ENCODE results near the gene FUT2.
"Not testable (repeated sequence)": the region's sequence is repeated elsewhere in the genome, so short reads cannot be mapped to it uniquely, and the experiment has no call there.

The FUT2 gene

GRCh38 chr19:48671446-48671995 is 24.2 kb upstream of the FUT2 start:
- DNase-seq, result no peak

DNA sequence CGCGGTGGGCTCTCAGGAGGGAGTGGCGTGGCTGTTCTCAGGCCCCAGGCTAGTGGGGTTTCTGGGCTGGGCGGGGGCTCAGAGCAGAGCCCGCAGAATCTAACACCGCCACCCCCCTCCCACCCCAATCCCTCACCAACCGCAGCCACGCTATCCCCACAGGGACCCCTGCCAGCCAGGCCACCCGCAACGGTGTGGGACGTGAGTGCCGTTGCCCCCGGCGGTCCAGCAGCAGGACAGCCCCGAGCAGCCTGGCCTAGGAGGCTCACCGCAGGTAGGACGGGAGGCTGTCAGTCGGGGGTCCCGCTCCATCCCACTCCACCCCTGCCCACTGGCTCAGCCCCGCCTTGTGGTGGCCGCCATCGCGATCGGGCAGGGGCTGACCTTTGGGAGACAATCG is 22.8 kb upstream of the FUT2 start, which contains the start of gene NTN5:
NTN5 (minus strand) TSS at position 24 of the 400 bp plus-strand sequence. CDS start 2,031 bp downstream, outside the sequence.
- DNase-seq, result no peak

DNA sequence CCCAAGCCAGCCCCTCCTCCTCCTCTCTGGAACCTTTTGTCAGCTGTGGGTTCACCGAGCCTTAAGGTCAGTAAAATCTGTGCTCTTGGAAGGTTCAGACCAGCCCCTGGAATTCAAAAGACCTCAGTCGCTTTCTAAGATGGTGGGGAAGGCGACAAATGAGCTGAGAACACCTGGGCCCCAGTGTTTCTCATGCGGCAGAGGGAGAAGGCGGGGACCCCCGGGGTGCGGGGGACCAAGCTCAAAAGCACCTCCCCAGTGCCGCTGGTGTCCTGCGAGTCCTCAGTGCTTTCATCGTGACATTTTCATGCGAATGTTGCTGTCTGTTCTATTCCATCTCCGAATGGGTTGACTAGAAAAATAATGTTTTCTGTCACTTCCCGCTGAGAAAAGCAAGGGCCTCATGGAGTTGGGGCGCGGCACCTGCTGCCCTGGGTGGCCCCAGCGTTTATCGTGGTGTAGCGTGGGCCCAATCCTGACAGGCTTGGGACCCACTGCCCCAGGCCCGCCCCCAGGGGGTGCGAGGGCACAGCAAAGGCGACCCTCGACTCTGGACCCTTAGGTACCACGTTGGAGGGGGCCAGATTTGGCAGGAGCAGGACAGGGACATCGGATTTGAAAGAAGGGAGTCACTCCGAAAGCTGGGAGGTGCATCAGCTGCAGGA is 22.2 kb upstream of the FUT2 start:
- DNase-seq, result no peak

DNA sequence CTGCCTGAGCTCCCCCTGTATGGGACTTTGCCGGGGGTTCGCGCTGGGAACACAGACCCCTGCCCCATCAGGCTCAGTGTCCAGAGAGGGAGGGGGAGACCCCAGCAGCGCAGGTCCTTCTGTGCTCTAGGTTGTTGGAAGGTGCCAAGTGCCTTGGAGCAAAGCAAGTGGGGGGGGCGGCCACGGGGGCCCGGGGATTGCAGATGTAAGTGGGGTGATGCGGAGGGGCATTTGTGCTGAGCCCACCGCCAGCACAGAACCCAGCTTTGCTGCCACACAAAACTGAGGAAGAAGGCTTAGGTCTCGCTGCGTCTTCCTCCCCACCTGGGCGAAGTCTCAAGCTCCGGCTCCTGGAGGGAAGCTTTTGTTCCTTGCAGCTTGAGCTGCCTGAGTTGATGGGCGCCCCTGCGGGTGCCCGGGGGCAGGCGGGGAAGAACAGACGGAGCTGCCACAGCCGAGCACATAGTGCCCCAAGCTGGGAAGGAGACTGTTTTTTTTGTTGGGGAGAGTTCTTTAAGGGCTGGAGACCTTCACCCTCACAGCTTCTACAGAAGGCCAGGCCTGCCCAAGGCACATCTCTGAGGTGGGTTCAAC is 21.5 kb upstream of the FUT2 start:
- no peak for DNase-seq

DNA sequence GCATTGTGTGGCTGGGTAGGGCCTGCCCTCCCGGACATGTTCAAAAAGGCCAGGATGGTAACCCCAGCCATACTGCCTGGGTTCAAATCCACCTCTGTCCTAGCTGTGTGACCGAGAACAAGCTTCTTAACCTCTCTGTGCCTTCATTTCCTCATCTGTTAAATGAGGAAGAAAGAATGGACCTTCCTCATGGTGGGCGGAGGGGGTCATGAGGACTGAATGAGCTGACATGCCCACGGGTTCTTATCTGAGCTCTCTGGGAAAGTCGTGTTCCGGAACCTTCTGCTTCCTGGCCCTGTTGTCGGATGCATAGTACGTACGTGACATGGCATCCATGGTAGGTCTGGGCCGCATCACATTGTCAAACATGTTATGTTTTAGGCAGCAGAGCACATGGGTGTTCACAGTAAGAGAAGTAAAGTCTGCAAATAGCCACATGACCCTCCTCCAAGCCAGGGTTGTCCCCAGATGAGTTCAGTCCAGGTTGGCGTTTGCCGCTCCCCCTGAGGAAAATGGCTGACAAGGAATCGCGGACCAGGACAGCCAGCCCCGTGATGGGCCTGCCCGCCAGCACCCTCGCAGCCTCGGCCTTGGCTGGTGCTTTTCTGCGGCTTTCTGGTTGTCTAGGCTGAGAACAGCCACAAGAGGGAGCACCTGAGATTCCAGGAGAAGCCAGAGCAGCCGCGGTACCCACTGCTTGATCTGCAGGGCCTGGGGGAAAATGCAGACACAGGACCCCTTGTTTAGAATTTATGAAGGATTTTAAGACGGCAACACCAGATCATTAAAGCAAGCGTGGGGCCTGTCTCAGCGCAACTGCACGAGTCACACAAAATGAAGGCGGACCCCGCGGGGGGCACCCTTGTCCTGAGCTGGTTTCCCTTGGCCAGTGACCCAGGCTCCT is 20.6 kb upstream of the FUT2 start:
- DNase-seq, result peak; percentile 72

DNA sequence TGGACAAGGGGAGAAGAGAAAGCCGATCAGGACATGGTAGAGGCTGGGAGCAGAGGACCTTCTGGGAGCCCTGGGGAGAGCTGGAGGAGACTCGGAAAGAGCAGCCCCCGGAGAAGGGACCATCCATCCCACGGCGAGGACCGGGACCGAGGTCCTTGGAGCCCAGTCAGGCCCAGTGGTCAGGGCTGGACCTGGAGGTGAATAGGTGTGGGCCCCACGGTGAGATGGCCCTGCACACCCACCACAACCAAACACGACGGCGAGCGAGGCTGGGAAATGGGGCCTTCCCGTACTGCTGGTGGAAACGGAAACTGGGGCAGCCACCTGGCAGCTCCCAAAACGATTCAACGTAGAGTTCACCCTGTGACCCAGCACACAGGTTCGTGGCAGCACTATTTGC is 19.3 kb upstream of the FUT2 start:
- no peak for DNase-seq

GRCh38 chr19:48676887-48677286 is 18.9 kb upstream of the FUT2 start:
- no peak for DNase-seq

- no peak for DNase-seq
These were observed 17.6 kb upstream of the FUT2 start for GRCh38 chr19:48678201-48678600.

- DNase-seq, result not testable (repeated sequence)
These were observed 15.8 kb upstream of the FUT2 start for GRCh38 chr19:48680006-48680405.

GRCh38 chr19:48680436-48681126 is 15.2 kb upstream of the FUT2 start:
- DNase-seq, result no peak

DNA sequence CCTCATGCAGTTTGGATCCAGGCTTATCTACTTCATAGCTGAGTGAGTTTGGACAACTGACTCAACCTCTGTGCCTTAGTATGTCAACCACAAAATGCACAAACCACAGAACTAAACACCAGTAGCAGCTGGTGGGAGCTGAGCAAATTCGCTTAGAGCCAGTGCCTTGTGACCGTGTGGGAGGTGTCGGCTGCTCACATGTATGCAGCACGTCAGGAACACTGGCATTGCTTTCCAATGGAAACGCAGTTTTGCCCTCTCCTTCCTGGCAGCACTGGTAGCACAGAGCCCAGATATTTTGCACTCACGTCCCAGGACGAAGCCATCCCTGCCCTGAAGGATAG is 14.7 kb upstream of the FUT2 start:
- DNase-seq, result no peak

DNA sequence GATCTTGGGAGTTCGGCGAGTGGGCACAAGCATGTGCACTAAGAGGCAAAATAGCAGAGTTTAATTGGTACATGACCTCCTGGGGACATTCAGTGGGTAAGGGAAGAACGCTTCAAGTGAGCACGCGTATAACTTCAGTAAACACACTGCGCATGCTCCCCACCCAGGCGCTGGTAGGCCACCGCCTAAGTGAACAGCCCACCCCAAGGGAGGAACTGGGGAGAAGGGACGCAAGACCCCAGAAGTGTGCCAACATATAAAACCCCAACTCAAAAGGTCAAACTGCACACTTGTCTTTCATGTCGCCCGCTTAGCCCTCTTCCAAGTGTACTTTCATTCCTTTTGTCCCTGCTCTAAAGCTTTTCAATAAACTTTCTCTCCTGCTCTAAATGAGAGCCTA is 12.4 kb upstream of the FUT2 start:
- DNase-seq, result no peak

GRCh38 chr19:48685583-48685982 is 10.2 kb upstream of the FUT2 start:
- DNase-seq, result no peak

GRCh38 chr19:48686088-48686487 is 9.7 kb upstream of the FUT2 start:
- no peak for DNase-seq

- DNase-seq, result not testable (repeated sequence)
These were observed 9.1 kb upstream of the FUT2 start for GRCh38 chr19:48686637-48687036.

GRCh38 chr19:48687776-48688175 is 8.0 kb upstream of the FUT2 start:
- DNase-seq, result no peak

- DNase-seq, result no peak
These were observed 6.3 kb upstream of the FUT2 start for GRCh38 chr19:48689449-48689848.

DNA sequence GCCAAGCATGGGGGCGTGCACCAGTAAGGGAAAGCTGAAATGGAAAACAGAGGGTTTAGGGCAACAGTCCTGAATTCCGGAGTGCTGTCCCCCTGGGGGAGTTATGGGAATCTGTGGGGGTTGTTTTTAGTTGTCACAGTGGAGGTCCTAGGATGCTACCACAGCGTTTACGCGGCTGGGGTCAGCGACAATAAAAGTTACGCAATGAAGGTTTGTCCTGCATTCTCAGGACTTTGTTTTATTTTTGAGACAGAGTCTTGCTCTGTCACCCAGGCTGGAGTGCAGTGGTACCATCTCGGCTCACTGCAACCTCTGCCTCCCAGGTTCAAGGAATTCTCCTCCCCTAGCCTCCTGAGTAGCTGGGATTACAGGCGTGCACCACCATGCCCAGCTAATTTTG is 2.1 kb upstream of the FUT2 start:
- not testable (repeated sequence) for DNase-seq

GRCh38 chr19:48696353-48697010 is 711 bp downstream of the FUT2 start:
- DNase-seq, result no peak

GRCh38 chr19:48698046-48698445 is 2.3 kb downstream of the FUT2 start:
- DNase-seq, result no peak

DNA sequence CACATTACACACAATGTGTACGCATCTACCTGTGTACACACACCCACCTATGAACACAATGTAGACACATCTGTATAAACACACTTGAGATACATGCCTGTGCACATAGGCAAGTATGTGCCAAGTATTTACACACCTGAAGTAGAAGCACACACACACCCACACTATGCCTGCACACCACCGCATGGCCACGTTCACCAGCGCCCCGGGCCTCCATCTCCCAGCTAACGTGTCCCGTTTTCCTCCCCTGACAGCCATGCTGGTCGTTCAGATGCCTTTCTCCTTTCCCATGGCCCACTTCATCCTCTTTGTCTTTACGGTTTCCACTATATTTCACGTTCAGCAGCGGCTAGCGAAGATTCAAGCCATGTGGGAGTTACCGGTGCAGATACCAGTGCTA is 6.9 kb downstream of the FUT2 start:
- no peak for DNase-seq

DNA sequence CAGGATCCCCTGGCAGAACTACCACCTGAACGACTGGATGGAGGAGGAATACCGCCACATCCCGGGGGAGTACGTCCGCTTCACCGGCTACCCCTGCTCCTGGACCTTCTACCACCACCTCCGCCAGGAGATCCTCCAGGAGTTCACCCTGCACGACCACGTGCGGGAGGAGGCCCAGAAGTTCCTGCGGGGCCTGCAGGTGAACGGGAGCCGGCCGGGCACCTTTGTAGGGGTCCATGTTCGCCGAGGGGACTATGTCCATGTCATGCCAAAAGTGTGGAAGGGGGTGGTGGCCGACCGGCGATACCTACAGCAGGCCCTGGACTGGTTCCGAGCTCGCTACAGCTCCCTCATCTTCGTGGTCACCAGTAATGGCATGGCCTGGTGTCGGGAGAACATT is 7.5 kb downstream of the FUT2 start:
- no peak for DNase-seq

DNA sequence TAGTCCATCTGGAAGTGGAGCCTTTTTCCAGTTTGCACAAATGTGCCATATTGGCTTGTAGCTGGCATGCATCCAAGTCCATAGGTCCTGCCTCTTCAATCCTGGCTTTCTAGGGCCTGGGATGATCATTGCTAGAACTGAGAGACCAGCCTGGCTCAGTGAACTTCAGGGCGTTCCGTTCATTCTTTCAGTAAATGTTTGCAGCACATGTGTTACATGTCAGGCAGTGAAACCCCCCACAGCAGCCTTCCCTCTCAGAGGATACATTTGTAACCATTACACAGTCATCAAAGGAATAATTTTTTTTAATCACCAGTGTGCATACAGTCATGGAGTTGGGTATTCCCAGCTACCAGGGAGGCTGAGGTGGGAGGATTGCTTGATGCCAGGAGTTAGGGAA is 9.7 kb downstream of the FUT2 start:
- no peak for DNase-seq

Measured in NCI-H446 treated with DMSO at 0.1 percent for 48 hours (cell line).